SIG-M5 (cell line): Measurements from ENCODE around the gene PPHLN1.
"Not testable (repeated sequence)": the region's sequence is repeated elsewhere in the genome, so short reads cannot be mapped to it uniquely, and the experiment has no call there.

Experiments
- DNase-seq: peaks from one replicate; lab custom pipeline; 2025; lab: John Stamatoyannopoulos, UW

Gene PPHLN1

DNA sequence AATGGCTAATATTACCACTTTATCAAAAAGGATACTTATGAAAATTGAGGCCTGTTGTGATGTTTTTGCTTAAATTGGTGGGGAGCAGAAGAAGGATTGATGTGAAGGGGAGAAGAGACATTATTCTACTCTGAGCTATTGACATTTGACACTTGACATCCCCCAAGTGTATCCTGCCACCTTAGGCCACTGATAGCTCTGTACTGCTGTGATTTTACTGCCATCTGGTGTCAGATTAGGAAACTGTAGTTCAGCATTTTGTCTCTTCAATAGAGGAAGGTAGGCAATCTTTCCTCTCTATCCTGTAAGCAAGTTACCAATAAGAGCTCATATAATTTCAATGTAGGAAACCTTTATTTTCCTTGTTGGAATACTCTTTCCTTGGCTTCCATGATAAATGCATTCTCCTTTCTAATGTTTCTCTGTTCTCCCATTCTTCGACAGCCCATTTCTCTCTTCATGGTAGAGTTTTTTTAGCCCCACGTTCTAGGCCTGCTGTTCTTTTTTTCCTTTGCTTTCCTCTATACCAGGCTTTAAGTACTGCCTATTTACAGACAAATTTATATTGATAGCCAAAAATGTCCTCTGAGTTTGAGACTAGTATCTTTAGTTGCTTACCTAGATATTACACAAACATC lies 46.3 kb downstream of the PPHLN1 start:
- DNase-seq: peak; percentile 18

DNA sequence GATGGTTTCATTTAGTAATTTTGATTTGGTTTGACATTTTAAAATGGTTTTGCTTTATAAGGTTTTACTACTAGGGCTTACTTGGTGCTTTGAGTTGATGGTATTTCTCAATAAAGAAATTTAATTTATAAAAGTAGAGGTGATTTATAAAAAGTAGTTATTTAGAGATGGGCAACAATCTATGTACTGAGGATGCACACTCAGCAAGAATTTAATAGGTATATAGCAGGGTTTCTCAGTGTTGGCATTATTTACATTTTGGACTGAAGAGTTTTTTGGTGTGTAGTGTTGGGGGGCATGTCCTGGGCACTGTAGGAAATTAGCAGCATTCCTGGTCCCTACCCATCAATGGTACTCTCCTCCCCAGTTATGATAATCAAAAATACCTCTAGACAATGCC lies 47.7 kb downstream of the PPHLN1 start:
- DNase-seq: no peak

DNA sequence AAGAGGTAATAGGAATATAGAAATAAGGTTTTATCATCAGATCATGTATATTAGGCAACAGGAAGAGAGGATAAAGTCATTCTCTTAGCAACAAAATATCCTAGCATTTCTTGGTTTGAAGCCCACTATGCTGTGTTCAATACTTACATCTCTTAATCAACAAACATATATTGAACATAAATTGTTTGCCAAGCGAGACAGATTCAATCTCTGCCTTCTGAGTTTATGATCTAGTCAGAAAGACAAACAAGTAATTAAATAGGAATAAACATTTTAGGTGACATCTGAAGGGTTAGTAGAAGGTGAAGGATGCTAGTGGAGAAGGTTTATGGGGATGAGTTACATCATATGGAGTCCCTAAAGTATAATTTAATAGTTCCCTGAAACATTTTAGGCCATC lies 54.8 kb downstream of the PPHLN1 start:
- DNase-seq: no peak

DNA sequence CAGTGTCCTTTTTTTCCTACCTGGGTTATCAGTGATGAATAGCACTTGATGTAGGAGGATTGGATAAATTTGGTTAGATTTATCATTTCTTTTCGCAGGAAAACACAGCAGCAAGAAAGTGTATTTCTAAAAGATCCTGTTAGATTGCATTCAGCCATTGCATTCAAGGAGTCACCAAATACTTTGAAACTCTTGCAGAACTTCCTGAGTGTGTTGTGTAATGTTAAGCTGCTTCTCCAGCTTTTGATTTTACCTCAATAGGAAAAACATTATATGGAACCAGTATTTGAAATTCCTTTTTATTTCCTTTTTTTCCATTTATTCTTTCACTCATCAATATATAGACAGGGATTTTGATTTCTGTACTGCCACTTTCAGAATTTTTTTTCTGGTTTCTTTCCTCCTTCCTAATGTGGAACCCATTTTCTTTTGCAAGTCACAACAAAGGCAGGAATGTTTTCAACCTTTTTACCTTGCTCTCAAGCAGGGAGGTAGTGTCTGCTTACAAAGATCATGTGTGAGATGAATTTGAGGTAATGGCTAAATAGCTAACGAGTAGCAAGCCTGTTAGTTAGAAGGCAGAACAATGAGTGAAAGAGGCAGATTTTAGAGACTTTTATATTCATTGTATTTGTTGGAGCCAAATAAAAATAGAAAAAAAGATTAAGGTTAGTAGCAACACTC lies 56.2 kb downstream of the PPHLN1 start:
- no peak for DNase-seq

DNA sequence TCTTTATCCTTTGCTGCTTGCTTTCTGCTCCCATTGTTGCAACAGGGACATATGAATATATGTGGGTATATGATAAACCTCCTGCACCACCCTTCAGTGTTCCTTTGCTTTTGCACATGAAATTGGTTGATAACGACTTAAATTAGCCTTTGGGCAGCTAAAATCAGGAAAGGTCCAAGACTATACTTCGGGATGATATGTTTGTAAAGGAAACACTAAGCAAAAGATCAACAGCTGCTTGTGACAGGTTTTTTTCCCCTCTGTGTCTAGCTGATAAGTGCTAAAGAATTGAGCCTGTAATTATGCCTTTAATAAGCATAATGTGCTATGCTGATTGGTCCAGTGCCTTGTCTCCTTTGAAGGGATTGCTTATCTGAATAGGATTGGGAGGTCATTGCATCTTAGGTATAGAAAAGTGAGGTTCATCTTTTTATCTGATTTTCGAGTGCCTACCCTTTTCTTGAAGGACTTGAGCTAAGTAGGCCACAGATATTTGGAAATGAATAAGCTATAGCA lies 59.4 kb downstream of the PPHLN1 start:
- DNase-seq: no peak

DNA sequence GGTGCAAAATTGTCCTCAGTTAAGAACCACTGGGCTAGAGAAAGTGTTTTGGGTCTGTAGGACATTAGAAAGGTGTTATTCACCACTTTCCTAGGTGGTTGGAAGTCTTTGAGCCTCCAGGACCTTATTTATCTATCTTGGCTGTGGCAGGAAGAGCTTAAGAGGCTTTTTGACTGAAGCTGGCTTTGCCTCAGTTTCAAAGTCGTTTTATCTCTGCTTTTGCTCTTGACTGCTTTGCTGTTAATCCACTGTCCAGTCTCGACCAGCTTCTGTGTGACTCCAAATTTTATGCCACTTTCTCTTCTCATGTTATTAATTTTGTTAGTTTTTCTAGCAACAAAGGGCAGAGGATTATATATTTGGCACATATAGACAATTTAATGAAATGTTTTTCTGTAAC lies 60.3 kb downstream of the PPHLN1 start:
- DNase-seq: no peak

DNA sequence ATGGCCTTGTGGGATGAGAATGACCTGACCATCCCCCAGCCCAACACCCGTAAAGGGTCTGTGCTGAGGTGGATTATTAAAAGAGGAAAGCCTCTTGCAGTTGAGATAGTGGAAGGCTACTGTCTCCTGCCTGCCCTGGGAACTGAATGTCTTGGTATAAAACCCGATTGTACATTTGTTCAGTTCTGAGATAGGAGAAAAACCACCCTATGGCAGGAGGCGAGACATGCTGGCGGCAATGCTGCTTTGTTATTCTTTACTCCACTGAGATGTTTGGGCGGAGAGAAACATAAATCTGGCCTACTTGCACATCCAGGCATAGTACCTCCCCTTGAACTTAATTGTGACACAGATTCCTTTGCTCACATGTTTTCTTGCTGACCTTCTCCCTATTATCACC lies 62.1 kb downstream of the PPHLN1 start:
- DNase-seq: not testable (repeated sequence)

DNA sequence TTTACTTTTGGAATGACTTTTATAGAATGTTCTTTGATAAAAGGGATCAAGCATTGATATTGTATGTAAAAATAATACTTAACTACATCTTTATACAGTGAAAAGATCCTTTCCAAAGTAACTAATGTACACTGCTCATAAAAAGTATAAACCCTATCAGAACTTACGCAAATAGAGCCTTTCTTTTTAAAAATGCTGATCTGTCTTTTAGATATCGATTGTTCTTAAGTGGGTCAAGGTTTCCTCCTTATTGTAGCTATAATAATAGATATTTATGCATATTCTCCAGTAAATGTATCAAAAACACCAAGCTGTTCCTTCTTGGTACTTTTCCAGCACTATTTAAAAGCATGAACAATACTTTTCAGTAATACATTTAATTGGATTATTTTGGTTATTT lies 68.5 kb downstream of the PPHLN1 start:
- DNase-seq: no peak

DNA sequence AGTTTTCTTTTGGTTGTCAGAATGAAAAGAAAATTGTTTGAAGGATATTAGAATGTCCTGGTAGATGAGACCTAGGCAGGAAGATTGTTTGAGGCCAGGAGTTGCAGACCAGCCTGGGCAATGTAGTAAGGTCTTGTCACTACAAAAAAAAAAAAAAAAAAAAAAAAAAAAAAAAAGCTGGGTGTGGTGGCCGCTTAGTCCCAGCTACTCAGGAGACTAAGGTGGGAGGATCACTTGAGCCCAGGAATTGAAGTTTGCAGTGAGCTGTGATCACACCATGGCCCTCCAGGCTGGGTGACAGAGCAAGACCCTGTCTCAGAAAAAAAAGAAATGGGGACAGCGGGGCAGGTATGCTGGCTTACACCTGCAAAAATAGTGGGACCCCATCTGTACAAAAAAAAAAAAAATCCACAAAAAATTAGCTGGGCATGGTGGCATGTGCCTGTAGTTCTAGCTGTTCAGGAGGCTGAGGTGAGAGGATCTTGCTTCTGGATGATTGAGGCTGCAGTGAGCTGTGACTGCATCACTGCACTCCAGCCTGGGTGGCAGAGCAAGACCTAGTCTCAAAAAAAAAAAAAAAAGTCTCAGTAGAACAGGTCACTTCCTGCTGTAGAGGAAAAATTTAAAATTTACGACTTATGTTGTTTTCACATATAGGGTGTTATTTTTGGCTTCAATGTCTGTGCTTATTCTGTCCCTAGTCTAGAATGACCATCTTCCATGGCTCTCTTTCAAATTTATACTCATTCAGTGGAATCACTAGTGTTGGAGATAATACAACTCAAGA lies 70.7 kb downstream of the PPHLN1 start:
- DNase-seq: no peak

DNA sequence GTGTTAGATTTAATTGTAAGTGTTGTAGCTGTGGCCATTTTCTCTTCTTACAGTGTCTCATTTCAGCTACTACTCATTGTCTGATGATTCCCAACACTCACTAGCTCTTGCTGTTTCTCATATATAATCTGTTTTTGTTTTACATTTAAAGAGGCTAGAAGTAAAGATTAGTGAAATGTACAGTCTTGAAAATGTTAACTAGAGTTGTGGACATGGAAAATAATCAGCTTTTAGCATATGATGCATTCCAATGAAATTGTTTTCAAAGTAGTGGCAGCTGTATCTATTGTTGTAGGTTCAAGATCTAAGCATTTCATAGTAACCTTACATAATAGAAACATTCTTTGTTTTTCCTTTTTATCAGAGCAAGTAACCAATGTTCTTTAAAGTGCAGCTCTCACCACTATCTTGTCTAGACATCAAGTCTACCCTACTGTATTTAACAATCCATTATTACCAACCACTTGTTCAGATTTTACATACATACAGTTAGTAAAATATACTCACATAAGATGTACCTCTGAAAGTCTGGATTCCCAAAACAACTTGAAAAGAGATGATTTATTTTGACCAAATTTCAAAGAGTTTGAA lies 76.9 kb downstream of the PPHLN1 start:
- DNase-seq: no peak

DNA sequence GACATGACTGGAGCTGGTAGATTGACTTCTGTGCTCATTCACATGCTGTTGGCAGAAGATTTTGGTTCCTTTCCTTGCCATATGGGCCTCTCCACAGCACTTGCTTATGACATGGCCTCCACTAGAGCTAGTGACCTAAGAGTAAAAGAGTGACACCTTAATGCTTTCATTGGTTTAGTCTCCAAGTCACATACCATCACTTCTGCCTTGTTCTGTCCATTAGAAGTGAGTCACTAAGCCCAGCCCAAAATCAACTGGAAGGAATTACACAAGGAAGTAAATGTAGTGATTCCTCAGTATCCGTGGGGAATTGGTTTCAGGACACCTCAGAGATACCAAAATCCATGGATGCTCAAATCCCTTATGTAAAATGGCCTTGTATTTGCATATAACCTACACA lies 81.3 kb downstream of the PPHLN1 start:
- DNase-seq: no peak

DNA sequence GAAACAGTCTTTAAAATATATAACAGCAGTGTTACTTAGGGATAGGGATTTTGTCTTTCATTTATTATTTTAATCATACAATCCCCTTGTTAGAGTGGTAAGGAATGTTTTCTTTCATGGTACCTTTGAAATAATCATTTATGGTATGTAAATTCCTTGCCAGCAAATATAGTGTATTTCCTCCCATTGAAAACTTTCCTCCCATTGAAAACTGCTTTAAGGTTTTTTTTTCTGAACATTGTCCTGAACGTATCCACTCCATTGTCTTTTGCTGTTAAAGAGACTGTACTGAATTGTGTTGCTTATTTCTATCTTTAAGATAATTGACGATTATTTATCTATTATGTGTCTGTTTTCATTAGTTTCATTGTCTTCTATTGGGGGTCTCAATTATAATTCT lies 83.5 kb downstream of the PPHLN1 start:
- DNase-seq: no peak

DNA sequence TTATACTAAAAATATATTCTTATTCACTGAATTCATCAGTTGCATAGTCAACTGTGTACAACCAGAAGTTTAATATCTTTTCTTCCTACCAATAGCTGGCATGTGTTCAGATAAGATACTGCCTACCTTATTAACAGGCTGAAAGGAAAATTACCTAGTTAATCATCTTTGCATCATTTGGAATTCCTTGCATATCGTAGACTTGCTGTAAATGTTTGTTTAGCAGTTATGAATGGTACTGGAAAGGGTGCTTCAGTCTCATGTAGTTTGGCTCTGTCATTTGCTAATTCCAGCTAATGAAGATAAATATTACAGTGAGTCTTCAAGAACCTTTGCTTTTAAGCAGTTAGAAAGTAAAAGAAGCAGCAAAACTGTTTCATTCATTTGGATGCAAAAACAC lies 84.4 kb downstream of the PPHLN1 start:
- DNase-seq: no peak

DNA sequence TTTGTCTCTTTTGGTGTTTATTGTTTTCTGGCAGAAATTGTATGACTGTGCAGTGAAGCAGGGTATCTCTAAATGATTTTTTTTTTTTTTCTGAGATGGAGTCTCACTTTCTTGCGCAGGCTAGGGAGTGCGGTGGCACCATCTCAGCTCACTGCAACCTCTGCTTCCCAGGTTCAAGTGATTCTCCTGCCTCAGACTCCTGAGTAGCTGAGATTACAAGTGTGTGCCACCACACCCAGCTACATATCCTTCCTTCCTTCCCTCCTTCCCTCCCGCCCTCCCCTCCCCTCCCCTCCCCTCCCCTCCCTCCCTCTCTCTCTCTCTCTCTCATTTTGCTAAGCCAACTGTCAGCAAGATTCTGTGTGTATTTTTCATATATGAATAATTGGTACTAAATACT lies 94.4 kb downstream of the PPHLN1 start:
- no peak for DNase-seq

DNA sequence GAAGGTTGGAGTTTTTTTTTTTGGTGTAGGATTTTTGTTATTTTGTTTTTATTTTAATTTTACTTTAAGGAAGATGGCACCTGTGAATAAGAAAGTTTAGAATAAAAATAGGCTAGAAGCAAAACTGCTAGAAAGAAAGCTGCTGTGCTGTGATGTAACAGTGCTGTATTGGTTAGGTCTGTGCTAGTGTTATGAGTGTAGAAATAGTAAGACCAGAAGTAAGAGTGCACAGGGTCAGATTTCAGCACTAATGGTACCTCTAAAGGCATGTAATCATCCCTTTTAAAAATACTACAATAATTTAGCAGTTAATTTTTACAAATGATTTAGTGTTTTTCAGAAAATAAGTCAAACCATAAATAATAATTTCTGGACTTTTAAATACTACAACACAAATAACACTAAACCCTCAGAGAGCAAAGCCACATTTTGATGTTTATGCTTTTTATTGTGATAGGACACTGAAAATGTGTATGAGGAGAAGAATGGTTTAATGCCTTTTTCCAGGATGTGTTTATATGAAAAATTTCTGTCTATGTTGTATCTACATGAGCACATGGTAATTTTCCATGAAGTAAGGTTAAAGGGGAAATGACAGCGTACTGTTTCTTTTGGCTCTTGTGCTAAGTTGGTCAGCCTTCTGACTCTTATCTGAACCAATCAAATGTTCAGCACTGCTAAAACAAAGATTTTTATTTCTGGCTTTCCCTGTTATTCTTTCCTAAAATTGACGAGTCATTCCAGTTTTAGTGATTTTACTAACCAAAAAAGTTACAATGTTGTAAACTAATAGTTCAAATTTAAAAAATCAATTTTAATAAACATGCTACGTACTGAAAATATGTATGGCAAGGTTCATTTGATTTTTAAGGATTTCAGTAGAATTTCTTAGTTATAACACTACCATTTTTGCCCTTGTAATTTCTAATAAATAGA lies 96.1 kb downstream of the PPHLN1 start:
- no peak for DNase-seq

DNA sequence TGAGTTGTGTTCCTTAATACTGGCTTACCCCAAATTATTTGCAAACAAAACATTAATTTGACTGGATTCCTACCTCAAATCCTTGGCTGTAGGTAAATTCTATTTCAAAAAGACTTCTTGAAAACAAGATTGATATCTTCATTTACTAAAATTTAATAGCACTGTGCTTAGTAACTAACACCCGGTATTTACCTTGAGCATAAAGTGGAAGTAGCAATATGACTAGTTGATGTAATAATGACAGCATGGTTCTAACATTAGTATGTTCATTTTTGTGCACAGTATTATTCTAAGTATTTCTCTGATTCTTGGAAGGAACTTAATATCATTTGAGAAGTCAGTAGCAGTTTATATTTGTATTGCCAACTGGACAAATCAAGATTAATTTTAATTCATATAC lies 96.8 kb downstream of the PPHLN1 start:
- no peak for DNase-seq

DNA sequence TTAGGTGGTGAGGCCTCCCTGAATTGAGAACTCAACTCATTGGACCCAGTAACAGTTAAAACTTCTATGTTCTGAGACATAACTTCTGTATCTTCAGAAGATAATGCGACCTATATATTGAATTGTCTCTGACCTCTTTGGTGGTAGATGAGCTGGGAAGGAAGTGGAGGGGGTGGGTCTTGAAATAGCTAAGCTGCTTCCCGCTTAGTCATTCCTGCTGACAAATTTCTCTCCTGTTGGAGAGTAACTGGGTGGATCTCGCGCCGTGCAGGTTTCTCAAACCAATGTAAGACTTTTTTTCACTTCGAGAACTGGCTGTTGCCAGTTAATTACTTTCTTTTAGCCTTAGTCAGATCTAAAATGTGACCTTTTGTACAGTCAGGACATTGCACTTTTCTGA lies 100.8 kb downstream of the PPHLN1 start:
- DNase-seq: no peak

DNA sequence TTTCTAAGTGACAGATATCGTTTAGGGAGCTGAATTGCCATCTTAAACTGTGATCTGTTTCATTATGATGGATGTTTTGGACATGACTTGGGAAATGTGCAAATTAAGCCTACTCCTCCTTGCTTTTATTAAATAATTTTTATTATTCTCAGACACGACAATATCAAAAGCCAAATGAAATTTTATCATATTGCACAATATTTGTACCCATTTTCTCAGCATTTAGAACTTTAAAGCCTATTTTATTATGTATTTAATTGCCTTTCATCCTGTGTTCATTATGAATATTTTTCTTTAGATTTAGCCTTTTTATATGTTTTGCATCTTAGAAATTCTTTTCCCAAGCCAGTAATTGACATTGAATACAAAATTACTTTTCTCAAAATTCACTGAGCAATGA lies 102.9 kb downstream of the PPHLN1 start:
- no peak for DNase-seq

DNA sequence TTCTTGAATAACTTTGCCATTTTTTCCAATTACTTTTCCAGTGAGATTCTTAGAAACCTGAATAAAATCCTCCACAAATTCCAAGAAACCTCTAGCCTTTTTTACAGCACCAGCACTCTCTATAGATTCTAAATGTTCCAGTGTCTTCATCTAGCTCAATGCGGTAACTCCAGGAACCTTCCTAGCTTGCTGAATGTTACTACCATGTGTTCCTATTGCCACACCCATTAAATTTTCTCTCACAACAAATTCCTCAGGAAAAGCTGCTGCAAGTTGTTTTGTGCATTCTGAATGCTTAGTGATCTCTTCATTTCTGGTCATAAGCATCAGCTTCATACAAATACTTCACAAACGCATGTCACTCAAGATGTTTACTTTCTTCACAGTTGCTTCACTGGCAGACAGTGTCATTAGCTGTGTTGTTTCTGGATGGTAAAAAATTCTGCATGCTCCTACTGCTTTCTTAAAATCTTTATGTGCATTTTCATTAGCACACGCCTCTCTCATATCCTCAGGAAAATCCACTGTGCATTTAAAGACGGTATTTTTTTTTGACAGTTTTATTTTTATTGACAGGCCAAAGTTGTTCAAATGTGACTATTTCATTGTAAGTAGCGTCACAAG lies 106.7 kb downstream of the PPHLN1 start:
- no peak for DNase-seq

DNA sequence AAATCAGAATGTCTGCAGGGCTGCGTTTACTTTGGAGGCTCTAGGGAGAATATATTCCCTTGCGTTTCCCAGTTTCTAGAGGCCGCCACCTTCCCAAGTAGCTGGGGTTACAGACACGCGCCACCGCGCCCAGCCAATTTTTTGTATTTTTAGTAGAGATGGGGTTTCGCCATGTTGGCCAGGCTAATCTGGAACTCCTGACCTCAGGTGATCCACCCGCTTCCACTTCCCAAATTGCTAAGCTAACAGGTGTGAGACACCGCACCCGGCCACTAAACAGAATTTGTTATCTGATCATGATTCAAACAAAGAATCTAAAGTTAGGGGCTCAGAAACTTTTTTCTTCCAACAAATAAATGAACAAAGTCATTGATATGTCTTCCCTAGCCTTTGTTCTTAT lies 114.6 kb downstream of the PPHLN1 start:
- no peak for DNase-seq

DNA sequence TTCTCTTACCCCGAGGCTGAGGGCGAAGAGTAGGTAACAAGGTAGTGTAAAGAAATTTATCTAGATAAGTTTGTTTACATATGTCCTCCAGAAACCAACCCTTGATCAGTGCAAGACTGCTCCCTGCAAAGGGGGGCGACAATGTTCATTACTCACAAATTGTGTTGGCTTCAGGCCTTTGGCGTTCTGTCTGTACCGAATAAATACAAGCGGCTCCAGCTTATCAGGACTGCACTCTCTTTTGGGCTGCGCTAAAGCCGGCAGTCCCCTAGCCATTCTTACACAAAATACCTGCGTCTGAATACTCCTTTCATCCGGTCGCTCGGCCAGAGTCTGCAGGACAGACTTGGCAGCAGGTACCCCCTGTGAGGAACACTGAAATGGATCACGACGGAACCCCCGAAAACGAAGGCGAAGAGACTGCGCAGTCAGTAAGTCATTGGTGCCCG lies 116.4 kb downstream of the PPHLN1 start:
- no peak for DNase-seq
